ENCODE data around the gene GPD1. TPM values are rescaled to one million over a fixed set of nuclear protein-coding genes. Genes with fewer than 3 reads are reported as not detected.

The GPD1 gene
- total and polyA plus RNA-seq, 9 of the 15 experiments (the other 6 are each of a cell fraction or from before 2014, with no cell fraction given) = 0.13 to 1.00 (median 0.55) TPM

DNA sequence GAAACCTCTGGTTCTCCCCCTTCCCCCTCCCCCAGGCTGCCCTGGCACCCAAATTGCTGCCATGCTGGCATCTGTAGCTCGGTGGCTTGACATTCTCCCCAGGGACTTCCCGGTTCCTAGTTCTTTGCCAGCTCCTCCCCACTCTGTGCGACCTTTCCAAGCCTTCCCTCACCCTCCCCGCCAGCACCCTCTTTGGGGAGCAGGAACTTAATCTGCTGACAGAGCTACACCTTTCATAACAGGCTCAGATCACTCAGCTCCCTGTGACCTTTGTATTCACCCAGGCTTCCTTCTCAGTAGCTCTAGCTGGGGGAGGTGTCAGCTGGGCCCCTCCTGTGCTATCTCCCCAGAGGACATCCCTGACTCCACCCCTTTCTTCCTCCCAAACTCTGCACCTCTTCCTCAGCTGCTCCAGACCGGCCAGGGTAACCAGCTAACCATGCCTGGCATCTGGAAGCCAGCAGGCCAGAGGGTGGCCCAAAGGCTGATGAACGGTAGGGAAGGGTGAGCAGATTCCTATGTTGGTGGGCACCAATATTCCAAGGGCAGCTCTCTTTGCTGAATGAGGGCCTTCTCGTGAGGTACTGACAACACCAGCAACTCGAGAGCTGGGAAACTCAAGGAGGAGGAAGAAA, 6.4 kb downstream of the GPD1 start (continued):
- no peak for TF ChIP-seq MIER1 (IDR thresholded peaks at IDR 0.05; ENCODE audit: low read depth)
- no peak for TF ChIP-seq DIDO1 (tag; IDR thresholded peaks at IDR 0.05; ENCODE audit: low read depth)
- TF ChIP-seq HMG20B (CRISPR knock-in tag; IDR thresholded peaks at IDR 0.05) = no peak
- 0 out of 2 replicates have a peak, but pooled peaks have one; percentile 24 for TF ChIP-seq ETV1 (tag; conservative IDR thresholded peaks at IDR 0.05; ENCODE audit: low read depth)
- no peak for TF ChIP-seq TEAD2 (tag; IDR thresholded peaks at IDR 0.05)
- peak; percentile 51 for TF ChIP-seq CBFA2T3 (IDR thresholded peaks at IDR 0.05)
- no peak for TF ChIP-seq MTA1 (IDR thresholded peaks at IDR 0.05; ENCODE audit: borderline replicate concordance)
- peak; percentile 51 for TF ChIP-seq C11orf30 (IDR thresholded peaks at IDR 0.05; ENCODE audit: low read depth)
- no peak for TF ChIP-seq XRCC4 (IDR thresholded peaks at IDR 0.05; ENCODE audit: extremely low read depth, insufficient read depth, insufficient read length)
- TF ChIP-seq SETDB1 (IDR thresholded peaks at IDR 0.05; ENCODE audit: low read length) = no peak
- no peak for TF ChIP-seq CEBPB (tag; IDR thresholded peaks at IDR 0.05)
- no peak for TF ChIP-seq ZKSCAN8 (CRISPR knock-in tag; IDR thresholded peaks at IDR 0.05)
- no peak for TF ChIP-seq ASH1L (IDR thresholded peaks at IDR 0.05; ENCODE audit: borderline replicate concordance, low read depth, partially characterized antibody)
- TF ChIP-seq ZNF280A (IDR thresholded peaks at IDR 0.05; ENCODE audit: low read depth, partially characterized antibody) = no peak
- TF ChIP-seq MYC (IDR thresholded peaks at IDR 0.05; ENCODE audit: low read depth, low read length) = no peak
- no peak for TF ChIP-seq MYC (CRISPR knock-in tag; IDR thresholded peaks at IDR 0.05; ENCODE audit: borderline replicate concordance, low read depth)
- no peak for TF ChIP-seq U2AF1 (optimal IDR thresholded peaks at IDR 0.05; ENCODE audit: low read depth, low read length)
- TF ChIP-seq, protein P1, sequence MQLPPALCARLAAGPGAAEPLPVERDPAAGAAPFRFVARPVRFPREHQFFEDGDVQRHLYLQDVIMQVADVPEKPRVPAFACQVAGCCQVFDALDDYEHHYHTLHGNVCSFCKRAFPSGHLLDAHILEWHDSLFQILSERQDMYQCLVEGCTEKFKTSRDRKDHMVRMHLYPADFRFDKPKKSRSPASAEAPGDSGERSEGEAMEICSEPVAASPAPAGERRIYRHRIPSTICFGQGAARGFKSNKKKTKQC (CRISPR knock-in tag; IDR thresholded peaks at IDR 0.05) = no peak
- 0 out of 2 replicates have a peak, but pooled peaks have one; percentile 43 for TF ChIP-seq CREB3 (tag; conservative IDR thresholded peaks at IDR 0.05; ENCODE audit: low read depth)
- TF ChIP-seq MAFK (IDR thresholded peaks at IDR 0.05; ENCODE audit: low read length) = peak; percentile 7; the same call in 1 of the 2 replicates
- TF ChIP-seq ZNF253 (CRISPR knock-in tag; conservative IDR thresholded peaks at IDR 0.05) = no peak
- TF ChIP-seq SMARCA4 (IDR thresholded peaks at IDR 0.05) = peak; percentile 34; the same call in 1 of the 2 replicates
- TF ChIP-seq, protein P2, sequence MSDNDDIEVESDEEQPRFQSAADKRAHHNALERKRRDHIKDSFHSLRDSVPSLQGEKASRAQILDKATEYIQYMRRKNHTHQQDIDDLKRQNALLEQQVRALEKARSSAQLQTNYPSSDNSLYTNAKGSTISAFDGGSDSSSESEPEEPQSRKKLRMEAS (CRISPR knock-in tag; IDR thresholded peaks at IDR 0.05) = 0 out of 2 replicates have a peak, but pooled peaks have one; percentile 7
- no peak for TF ChIP-seq THRAP3 (IDR thresholded peaks at IDR 0.05; ENCODE audit: borderline replicate concordance)
- peak in 1 of 2 experiments; percentile 11; a peak in 2 of 4 replicates for TF ChIP-seq TRIM24 (IDR thresholded peaks at IDR 0.05)
